ENCODE measurements around the gene KCTD7.
"Not testable (repeated sequence)": the region's sequence is repeated elsewhere in the genome, so short reads cannot be mapped to it uniquely, and the experiment has no call there.

The KCTD7 gene

GRCh38 chr7:66619341-66619948 lies 9.2 kb upstream of the KCTD7 start:
- H3K27me3 ChIP-seq (ENCODE audit: control insufficient read depth in 1 of 2, insufficient read depth in 2 of 2, low read length in 2 of 2); H3K36me3 ChIP-seq (ENCODE audit: control insufficient read depth in 2 of 2, insufficient read depth in 2 of 2, low read length in 2 of 2); H3K9ac ChIP-seq (ENCODE audit: low read length in 2 of 2); H3K27ac ChIP-seq (ENCODE audit: low read length); H3K4me3 ChIP-seq (ENCODE audit: low read length in 2 of 2); H3K9me3 ChIP-seq (ENCODE audit: control insufficient read depth in 2 of 2, low read length in 2 of 2); H3K4me1 ChIP-seq (ENCODE audit: control insufficient read depth, insufficient read depth, low read length): not testable (repeated sequence)

- Histone ChIP-seq H3K27me3 (ENCODE audit: control insufficient read depth in 1 of 2, insufficient read depth in 2 of 2, low read length in 2 of 2) (no peaks in the 10 kb centered on the region), H3K9me3 (ENCODE audit: control insufficient read depth in 2 of 2, low read length in 2 of 2) (no peaks in the 10 kb centered on the region), H3K4me3 (ENCODE audit: low read length in 2 of 2) (peak overlapping the region in 1 of 2 donors; percentile 1), H3K27ac (ENCODE audit: low read length) (peak overlapping the region; percentile 100), H3K9ac (ENCODE audit: low read length in 2 of 2) (peak overlapping the region in 1 of 2 donors; percentile 43), H3K4me1 (ENCODE audit: control insufficient read depth, insufficient read depth, low read length) (peaks cover 22% of the 10 kb centered on the region), H3K36me3 (ENCODE audit: control insufficient read depth in 2 of 2, insufficient read depth in 2 of 2, low read length in 2 of 2) (no peaks in the 10 kb centered on the region)
Observed at GRCh38 chr7:66626331-66626934, 2.2 kb upstream of the KCTD7 start.

GRCh38 chr7:66627151-66627681 lies 1.5 kb upstream of the KCTD7 start:
- no peaks in the 10 kb centered on the region for H3K27me3 ChIP-seq (ENCODE audit: control insufficient read depth in 1 of 2, insufficient read depth in 2 of 2, low read length in 2 of 2)
- peak overlapping the region in 1 of 2 donors; percentile 88 for H3K4me3 ChIP-seq (ENCODE audit: low read length in 2 of 2)
- no peaks in the 10 kb centered on the region for H3K36me3 ChIP-seq (ENCODE audit: control insufficient read depth in 2 of 2, insufficient read depth in 2 of 2, low read length in 2 of 2)
- H3K4me1 ChIP-seq (ENCODE audit: control insufficient read depth, insufficient read depth, low read length): peaks cover 25% of the 10 kb centered on the region
- no peaks in the 10 kb centered on the region for H3K9me3 ChIP-seq (ENCODE audit: control insufficient read depth in 2 of 2, low read length in 2 of 2)
- peak overlapping the region in 1 of 2 donors; percentile 99 for H3K9ac ChIP-seq (ENCODE audit: low read length in 2 of 2)
- peak overlapping the region; percentile 100 for H3K27ac ChIP-seq (ENCODE audit: low read length)

GRCh38 chr7:66627881-66628360 lies 760 bp upstream of the KCTD7 start:
- Histone ChIP-seq H3K27me3 (ENCODE audit: control insufficient read depth in 1 of 2, insufficient read depth in 2 of 2, low read length in 2 of 2) (no peaks in the 10 kb centered on the region), H3K4me1 (ENCODE audit: control insufficient read depth, insufficient read depth, low read length) (peaks cover 25% of the 10 kb centered on the region), H3K27ac (ENCODE audit: low read length) (peak overlapping the region; percentile 100)

GRCh38 chr7:66629222-66630062 lies 761 bp downstream of the KCTD7 start:
- H3K27me3 ChIP-seq (ENCODE audit: control insufficient read depth in 1 of 2, insufficient read depth in 2 of 2, low read length in 2 of 2): no peaks in the 10 kb centered on the region
- peaks cover 25% of the 10 kb centered on the region for H3K4me1 ChIP-seq (ENCODE audit: control insufficient read depth, insufficient read depth, low read length)
- H3K9me3 ChIP-seq (ENCODE audit: control insufficient read depth in 2 of 2, low read length in 2 of 2): no peaks in the 10 kb centered on the region
- peak overlapping the region; percentile 76 for H3K27ac ChIP-seq (ENCODE audit: low read length)
- H3K9ac ChIP-seq (ENCODE audit: low read length in 2 of 2): peak overlapping the region; percentile 61 to 68
- H3K36me3 ChIP-seq (ENCODE audit: control insufficient read depth in 2 of 2, insufficient read depth in 2 of 2, low read length in 2 of 2): peaks cover 0 to 9% of the 10 kb centered on the region in 2 donors
- H3K4me3 ChIP-seq (ENCODE audit: low read length in 2 of 2): peak overlapping the region; percentile 72 to 77

More at GRCh38 chr7:66627881-66628360, 760 bp upstream of the KCTD7 start:
- no peaks in the 10 kb centered on the region for H3K36me3 ChIP-seq (ENCODE audit: control insufficient read depth in 2 of 2, insufficient read depth in 2 of 2, low read length in 2 of 2)
- H3K4me3 ChIP-seq (ENCODE audit: low read length in 2 of 2): peak overlapping the region; percentile 88 to 91
- no peaks in the 10 kb centered on the region for H3K9me3 ChIP-seq (ENCODE audit: control insufficient read depth in 2 of 2, low read length in 2 of 2)
- H3K9ac ChIP-seq (ENCODE audit: low read length in 2 of 2): peak overlapping the region; percentile 88 to 99

- H3K9me3 ChIP-seq (ENCODE audit: control insufficient read depth in 2 of 2, low read length in 2 of 2): no peaks in the 10 kb centered on the region
- H3K9ac ChIP-seq (ENCODE audit: low read length in 2 of 2): no peak overlapping the region
- H3K4me1 ChIP-seq (ENCODE audit: control insufficient read depth, insufficient read depth, low read length): peaks cover 25% of the 10 kb centered on the region
- H3K27me3 ChIP-seq (ENCODE audit: control insufficient read depth in 1 of 2, insufficient read depth in 2 of 2, low read length in 2 of 2): no peaks in the 10 kb centered on the region
- peaks cover 5 to 9% of the 10 kb centered on the region in 2 donors for H3K36me3 ChIP-seq (ENCODE audit: control insufficient read depth in 2 of 2, insufficient read depth in 2 of 2, low read length in 2 of 2)
- H3K27ac ChIP-seq (ENCODE audit: low read length): peak overlapping the region; percentile 76
- peak overlapping the region in 1 of 2 donors; percentile 77 for H3K4me3 ChIP-seq (ENCODE audit: low read length in 2 of 2)
Observed at GRCh38 chr7:66630531-66630930, 1.9 kb downstream of the KCTD7 start.

GRCh38 chr7:66631471-66631870 lies 2.8 kb downstream of the KCTD7 start:
- Histone ChIP-seq H3K27ac (ENCODE audit: low read length) (no peak overlapping the region), H3K4me1 (ENCODE audit: control insufficient read depth, insufficient read depth, low read length) (peaks cover 25% of the 10 kb centered on the region), H3K36me3 (ENCODE audit: control insufficient read depth in 2 of 2, insufficient read depth in 2 of 2, low read length in 2 of 2) (peaks cover 5 to 9% of the 10 kb centered on the region in 2 donors), H3K9me3 (ENCODE audit: control insufficient read depth in 2 of 2, low read length in 2 of 2) (no peaks in the 10 kb centered on the region), H3K27me3 (ENCODE audit: control insufficient read depth in 1 of 2, insufficient read depth in 2 of 2, low read length in 2 of 2) (no peaks in the 10 kb centered on the region), H3K4me3 (ENCODE audit: low read length in 2 of 2) (no peak overlapping the region), H3K9ac (ENCODE audit: low read length in 2 of 2) (no peak overlapping the region)

- H3K36me3 ChIP-seq (ENCODE audit: control insufficient read depth in 2 of 2, insufficient read depth in 2 of 2, low read length in 2 of 2): peaks cover 25 to 29% of the 10 kb centered on the region in 2 donors
- H3K4me3 ChIP-seq (ENCODE audit: low read length in 2 of 2): no peak overlapping the region
- H3K4me1 ChIP-seq (ENCODE audit: control insufficient read depth, insufficient read depth, low read length): peaks cover 12% of the 10 kb centered on the region
- peak overlapping the region; percentile 60 for H3K27ac ChIP-seq (ENCODE audit: low read length)
- no peaks in the 10 kb centered on the region for H3K27me3 ChIP-seq (ENCODE audit: control insufficient read depth in 1 of 2, insufficient read depth in 2 of 2, low read length in 2 of 2)
- no peaks in the 10 kb centered on the region for H3K9me3 ChIP-seq (ENCODE audit: control insufficient read depth in 2 of 2, low read length in 2 of 2)
- H3K9ac ChIP-seq (ENCODE audit: low read length in 2 of 2): peak overlapping the region in 1 of 2 donors; percentile 36
Observed at GRCh38 chr7:66634816-66635215, 6.1 kb downstream of the KCTD7 start.

- H3K4me1 ChIP-seq (ENCODE audit: control insufficient read depth, insufficient read depth, low read length); H3K4me3 ChIP-seq (ENCODE audit: low read length in 2 of 2); H3K27me3 ChIP-seq (ENCODE audit: control insufficient read depth in 1 of 2, insufficient read depth in 2 of 2, low read length in 2 of 2); H3K9ac ChIP-seq (ENCODE audit: low read length in 2 of 2); H3K9me3 ChIP-seq (ENCODE audit: control insufficient read depth in 2 of 2, low read length in 2 of 2): not testable (repeated sequence)
- H3K36me3 ChIP-seq (ENCODE audit: control insufficient read depth in 2 of 2, insufficient read depth in 2 of 2, low read length in 2 of 2): peaks cover 30 to 34% of the 10 kb centered on the region in 2 donors
- H3K27ac ChIP-seq (ENCODE audit: low read length): peak overlapping the region; percentile 60
Observed at GRCh38 chr7:66635322-66635981, 6.8 kb downstream of the KCTD7 start.

- H3K4me1 ChIP-seq (ENCODE audit: control insufficient read depth, insufficient read depth, low read length); H3K4me3 ChIP-seq (ENCODE audit: low read length in 2 of 2); H3K9ac ChIP-seq (ENCODE audit: low read length in 2 of 2); H3K27me3 ChIP-seq (ENCODE audit: control insufficient read depth in 1 of 2, insufficient read depth in 2 of 2, low read length in 2 of 2); H3K27ac ChIP-seq (ENCODE audit: low read length); H3K9me3 ChIP-seq (ENCODE audit: control insufficient read depth in 2 of 2, low read length in 2 of 2): not testable (repeated sequence)
- H3K36me3 ChIP-seq (ENCODE audit: control insufficient read depth in 2 of 2, insufficient read depth in 2 of 2, low read length in 2 of 2): peaks cover 33 to 40% of the 10 kb centered on the region in 2 donors
Observed at GRCh38 chr7:66635982-66636546, 7.4 kb downstream of the KCTD7 start.

All from stomach smooth muscle (tissue), 2 donors.